HepG2 (cell line): Measurements from ENCODE around the gene OVOL3. TPM values are rescaled to one million over a fixed set of nuclear protein-coding genes. Genes with fewer than 3 reads are reported as not detected.

Experiments
- GMEB1 ChIP-seq: sonication (generic); formaldehyde crosslinking; IDR thresholded peaks from 2 replicates; pipeline ENCODE4 v1.5.1; 2020; ENCODE audit warnings: missing genetic modification reagents, mild to moderate bottlenecking, borderline replicate concordance
- HINFP ChIP-seq: sonication (generic); formaldehyde crosslinking; IDR thresholded peaks from 2 replicates; pipeline ENCODE4 v1.4.0; 2020; ENCODE audit warnings: low read depth, mild to moderate bottlenecking, missing genetic modification reagents
- HOXD1 ChIP-seq: sonication (generic); formaldehyde crosslinking; IDR thresholded peaks from 2 replicates; pipeline ENCODE4 v1.5.0; 2020; ENCODE audit warnings: missing genetic modification reagents
- MEIS1 ChIP-seq: sonication (generic); formaldehyde crosslinking; IDR thresholded peaks from 2 replicates; pipeline ENCODE4 v1.9.0; 2021; ENCODE audit warnings: mild to moderate bottlenecking, missing genetic modification reagents, moderate library complexity, borderline replicate concordance
- MEIS2 ChIP-seq: sonication (generic); formaldehyde crosslinking; IDR thresholded peaks from 2 replicates; pipeline ENCODE4 v1.9.0; 2021; ENCODE audit warnings: mild to moderate bottlenecking, missing genetic modification reagents
- NFATC3 ChIP-seq: sonication (generic); formaldehyde crosslinking; IDR thresholded peaks from 2 replicates; pipeline ENCODE4 v1.5.1; 2020; ENCODE audit warnings: mild to moderate bottlenecking, missing genetic modification reagents
- NR2F2 ChIP-seq: IDR thresholded peaks from 2 replicates; pipeline ENCODE4 v1.6.1; 2012; ENCODE audit warnings: low read depth, inconsistent platforms, borderline replicate concordance
- TCF7 ChIP-seq: sonication (generic); IDR thresholded peaks from 2 replicates; pipeline ENCODE4 v1.6.1; 2016; ENCODE audit warnings: antibody characterized with exemption, low read depth
- TGIF2 ChIP-seq: IDR thresholded peaks from 2 replicates; pipeline ENCODE4 v1.6.1; 2016; ENCODE audit warnings: control low read depth, missing compliant biosample characterization
- ZNF350 ChIP-seq: sonication (generic); formaldehyde crosslinking; IDR thresholded peaks from 2 replicates; pipeline ENCODE4 v1.4.0; 2020; ENCODE audit warnings: mild to moderate bottlenecking, low read depth, missing genetic modification reagents, borderline replicate concordance
- ZNF446 ChIP-seq: sonication (generic); formaldehyde crosslinking; IDR thresholded peaks from 2 replicates; pipeline ENCODE4 v1.5.0; 2020; ENCODE audit warnings: mild to moderate bottlenecking, missing genetic modification reagents
- ZNF558 ChIP-seq: sonication (generic); formaldehyde crosslinking; IDR thresholded peaks from 2 replicates; pipeline ENCODE4 v1.9.0; 2022; ENCODE audit warnings: mild to moderate bottlenecking, missing genetic modification reagents, borderline replicate concordance
- ZNF567 ChIP-seq: sonication (generic); formaldehyde crosslinking; IDR thresholded peaks from 2 replicates; pipeline ENCODE4 v1.8.1; 2023; ENCODE audit warnings: mild to moderate bottlenecking, missing genetic modification reagents, borderline replicate concordance
- ZNF775 ChIP-seq: sonication (generic); formaldehyde crosslinking; IDR thresholded peaks from 2 replicates; pipeline ENCODE4 v1.4.0; 2020; ENCODE audit warnings: missing genetic modification reagents, mild to moderate bottlenecking, moderate library complexity, borderline replicate concordance
- ZNF790 ChIP-seq: sonication (generic); formaldehyde crosslinking; IDR thresholded peaks from 2 replicates; pipeline ENCODE4 v1.8.0; 2022; ENCODE audit warnings: missing genetic modification reagents, mild to moderate bottlenecking, borderline replicate concordance
- polyA plus RNA-seq, 8 experiments: library from polyadenylated mRNA; depleted of rRNA in 3 of 8; stranded (reverse) in 7 of 8; unstranded in 1 of 8; fragments of >200 nt; fragmentation: Illumina TruSeq in 4 of 8; extraction: Trizol in 4 of 8; gene quantifications; 2 replicates each; pipeline versions ENCODE4 v1.2.1 to v1.2.3, GENCODE V29; 2011 to 2016; ENCODE audit warnings: low read depth in 4 of 8, missing spikeins in 1 of 8, mixed read lengths in 1 of 8; ENCODE audit not compliant: insufficient read depth in 1 of 8
- total RNA-seq, 5 experiments: library from RNA; depleted of rRNA; stranded (reverse); fragments of >200 nt; fragmentation: Illumina TruSeq; extraction: Trizol; gene quantifications; 2 replicates each; pipeline ENCODE4 v1.2.3, GENCODE V29; 2016; ENCODE audit warnings: low read depth in 1 of 5
- TF ChIP-seq, protein P1 (sequence below): sonication (generic); formaldehyde crosslinking; IDR thresholded peaks from 2 replicates; pipeline ENCODE4 v1.5.1; 2020; ENCODE audit warnings: mild to moderate bottlenecking, missing genetic modification reagents, borderline replicate concordance
- TF ChIP-seq, protein P2 (sequence below), 2 experiments: sonication (generic) in 1 of 2; formaldehyde crosslinking in 1 of 2; IDR thresholded peaks; 2 replicates each; pipeline versions ENCODE4 v1.6.1 to v1.9.0; 2014 to 2022; ENCODE audit warnings: antibody characterized with exemption in 1 of 2, borderline replicate concordance in 1 of 2, inconsistent platforms in 1 of 2, low read depth in 1 of 2, missing genetic modification reagents in 1 of 2

OVOL3 gene
- total and polyA plus RNA-seq, 2 of the 13 experiments (the other 11 are each of a cell fraction or from before 2014, with no cell fraction given): not detected

DNA sequence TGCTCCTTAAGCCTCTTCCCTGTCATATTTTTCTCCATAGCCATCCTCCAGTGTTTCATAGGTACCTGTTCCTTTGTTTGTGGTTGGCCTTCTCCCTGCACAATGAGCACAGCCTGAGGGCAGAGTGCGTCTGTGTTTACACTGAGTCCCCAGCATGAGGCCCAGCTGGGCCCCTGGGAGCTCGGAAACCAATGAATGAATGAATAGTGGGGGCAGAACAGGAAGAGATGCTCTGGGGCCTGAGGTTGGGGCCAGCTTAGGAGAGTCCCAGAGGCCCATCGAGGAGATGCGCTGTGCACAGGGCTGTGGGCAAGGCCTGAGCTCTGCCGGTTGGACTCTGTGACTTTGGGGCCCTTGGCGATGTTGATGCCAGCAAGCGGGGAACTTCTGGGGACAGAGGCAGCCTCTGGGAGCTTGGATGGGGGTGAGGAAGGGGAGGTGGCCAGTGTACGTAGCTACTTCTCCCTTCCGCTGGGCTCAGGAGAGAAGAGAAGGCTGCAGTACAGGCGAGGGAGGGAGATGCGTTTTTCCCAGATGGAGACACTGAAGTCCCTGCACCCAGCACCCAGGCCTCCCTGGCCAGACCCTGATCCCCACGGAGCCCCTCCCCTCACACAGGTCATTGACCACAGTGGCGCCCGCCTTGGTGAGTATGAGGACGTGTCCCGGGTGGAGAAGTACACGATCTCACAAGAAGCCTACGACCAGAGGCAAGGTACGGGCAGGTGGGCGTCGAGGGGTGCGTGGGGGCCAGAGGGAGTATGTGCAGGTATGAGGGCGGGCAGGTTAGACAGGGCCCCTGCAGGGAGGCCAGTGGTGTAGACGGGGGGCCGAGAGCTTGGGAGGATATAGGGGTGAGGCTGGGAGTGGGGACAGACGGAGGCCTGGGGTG lies 9.4 kb downstream of the OVOL3 start (continued):
- TF ChIP-seq HINFP (CRISPR knock-in tag) (peak; percentile 84; the same call in 1 of the 2 replicates), TGIF2 (CRISPR knock-in tag) (peak; percentile 92), MEIS2 (CRISPR knock-in tag) (no peak; the same call in 1 of the 2 replicates), ZNF446 (CRISPR knock-in tag) (no peak), TCF7 (no peak), ZNF558 (no peak), ZNF567 (CRISPR knock-in tag) (no peak), GMEB1 (CRISPR knock-in tag) (peak; percentile 44; the same call in 1 of the 2 replicates), ZNF350 (peak; percentile 97), MEIS1 (0 out of 2 replicates have a peak, but pooled peaks have one; percentile 59), ZNF775 (CRISPR knock-in tag) (no peak; the same call in 1 of the 2 replicates), HOXD1 (no peak), ZNF790 (CRISPR knock-in tag) (no peak), NFATC3 (CRISPR knock-in tag) (peak; percentile 59; the same call in 1 of the 2 replicates), NR2F2 (peak; percentile 61; the same call in 1 of the 2 replicates)
- TF ChIP-seq, protein P1, sequence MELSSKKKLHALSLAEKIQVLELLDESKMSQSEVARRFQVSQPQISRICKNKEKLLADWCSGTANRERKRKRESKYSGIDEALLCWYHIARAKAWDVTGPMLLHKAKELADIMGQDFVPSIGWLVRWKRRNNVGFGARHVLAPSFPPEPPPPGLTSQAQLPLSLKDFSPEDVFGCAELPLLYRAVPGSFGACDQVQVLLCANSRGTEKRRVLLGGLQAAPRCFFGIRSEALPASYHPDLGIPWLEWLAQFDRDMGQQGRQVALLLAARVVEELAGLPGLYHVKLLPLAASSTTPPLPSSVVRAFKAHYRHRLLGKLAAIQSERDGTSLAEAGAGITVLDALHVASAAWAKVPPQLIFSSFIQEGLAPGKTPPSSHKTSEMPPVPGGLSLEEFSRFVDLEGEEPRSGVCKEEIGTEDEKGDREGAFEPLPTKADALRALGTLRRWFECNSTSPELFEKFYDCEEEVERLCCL (CRISPR knock-in tag): no peak
- TF ChIP-seq, protein P2, sequence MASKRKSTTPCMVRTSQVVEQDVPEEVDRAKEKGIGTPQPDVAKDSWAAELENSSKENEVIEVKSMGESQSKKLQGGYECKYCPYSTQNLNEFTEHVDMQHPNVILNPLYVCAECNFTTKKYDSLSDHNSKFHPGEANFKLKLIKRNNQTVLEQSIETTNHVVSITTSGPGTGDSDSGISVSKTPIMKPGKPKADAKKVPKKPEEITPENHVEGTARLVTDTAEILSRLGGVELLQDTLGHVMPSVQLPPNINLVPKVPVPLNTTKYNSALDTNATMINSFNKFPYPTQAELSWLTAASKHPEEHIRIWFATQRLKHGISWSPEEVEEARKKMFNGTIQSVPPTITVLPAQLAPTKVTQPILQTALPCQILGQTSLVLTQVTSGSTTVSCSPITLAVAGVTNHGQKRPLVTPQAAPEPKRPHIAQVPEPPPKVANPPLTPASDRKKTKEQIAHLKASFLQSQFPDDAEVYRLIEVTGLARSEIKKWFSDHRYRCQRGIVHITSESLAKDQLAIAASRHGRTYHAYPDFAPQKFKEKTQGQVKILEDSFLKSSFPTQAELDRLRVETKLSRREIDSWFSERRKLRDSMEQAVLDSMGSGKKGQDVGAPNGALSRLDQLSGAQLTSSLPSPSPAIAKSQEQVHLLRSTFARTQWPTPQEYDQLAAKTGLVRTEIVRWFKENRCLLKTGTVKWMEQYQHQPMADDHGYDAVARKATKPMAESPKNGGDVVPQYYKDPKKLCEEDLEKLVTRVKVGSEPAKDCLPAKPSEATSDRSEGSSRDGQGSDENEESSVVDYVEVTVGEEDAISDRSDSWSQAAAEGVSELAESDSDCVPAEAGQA (IDR thresholded peaks at IDR 0.05; ENCODE audit: low read depth): 0 out of 2 replicates have a peak, but pooled peaks have one; percentile 20
- TF ChIP-seq, protein P2 (CRISPR knock-in tag; IDR thresholded peaks at IDR 0.05; ENCODE audit: borderline replicate concordance): no peak
